Sigmoid colon (tissue), 4 donors: ENCODE data around the gene STN1.

Experiments used
- CTCF ChIP-seq, 4 experiments: fragments of 450-650 bp in 3 of 4; fragments of 200-600 bp in 1 of 4; IDR thresholded peaks; one replicate each; pipeline ENCODE4 v1.5.1; 2016 to 2019; ENCODE audit warnings: antibody characterized with exemption in 4 of 4, mild to moderate bottlenecking in 3 of 4, moderate library complexity in 2 of 4
- POLR2A ChIP-seq, 2 donors: fragments of 450-650 bp; IDR thresholded peaks; one replicate each; pipeline ENCODE4 v1.6.1; 2016; ENCODE audit warnings: antibody characterized with exemption in 2 of 2, mild to moderate bottlenecking in 2 of 2, moderate library complexity in 2 of 2
- POLR2AphosphoS5 ChIP-seq, 4 donors: sonication (generic); formaldehyde crosslinking; IDR thresholded peaks; one replicate each; pipeline ENCODE4 v1.6.1; 2017; ENCODE audit warnings: antibody characterized with exemption in 4 of 4

GRCh38 chr10:103855424-103855823 is 62.6 kb downstream of the STN1 start, which contains the start of gene SH3PXD2A:
- TF ChIP-seq POLR2A (IDR thresholded peaks at IDR 0.05) (no peak), CTCF (IDR thresholded peaks at IDR 0.05) (peak in 1 of 4 experiments; percentile 24), POLR2AphosphoS5 (IDR thresholded peaks at IDR 0.05) (peak in 3 of 4 donors; percentile 15 to 54 (median 43))
